Endothelial cell of umbilical vein (primary cell): Measurements from ENCODE around the gene BNC2. TPM values are rescaled to one million over a fixed set of nuclear protein-coding genes. Genes with fewer than 3 reads are reported as not detected.

Source experiments
- BruUV-seq: library from RNA; stranded (reverse); fragments of 400-500 nt; replicated peaks from 2 replicates; lab custom pipeline; 2021; lab: Mats Ljungman, UMichigan
- CTCF ChIA-PET: fragments of 300-600, 350-600 bp; sonication (Branson Sonifier 250); formaldehyde crosslinking; loops from one replicate; lab custom pipeline; 2021; ENCODE audit warnings: antibody characterized with exemption, inconsistent platforms; lab: Charles Lee
- POLR2A ChIA-PET: fragments of 300-600, 350-600 bp; sonication (Branson Sonifier 250); formaldehyde crosslinking; loops from one replicate; lab custom pipeline; 2021; ENCODE audit warnings: antibody characterized with exemption, inconsistent platforms; lab: Charles Lee
- DNase-seq: peaks from one replicate; pipeline ENCODE4 v3.0.0-alpha.2; 2011; ENCODE audit warnings: low read depth, low spot score
- FAIRE-seq: peaks from 2 replicates; lab custom pipeline; 2011; peaks lifted over from hg19 to GRCh38; lab: Jason Lieb, UNC
- H2AFZ ChIP-seq: 2 replicates; pipeline ENCODE4 v1.6.0; 2012; ENCODE audit warnings: low read depth, low read length, control low read depth, inconsistent platforms
- H3K27ac ChIP-seq: 2 replicates; pipeline ENCODE4 v1.5.1; 2011; ENCODE audit warnings: low read depth, mild to moderate bottlenecking, control low read depth, low read length, moderate library complexity; ENCODE audit not compliant: insufficient read depth
- H3K27me3 ChIP-seq, 2 experiments: 2 replicates each; pipeline versions ENCODE4 v1.6.0 to v1.6.1; 2011; ENCODE audit warnings: low read length in 2 of 2, mixed read lengths in 1 of 2; ENCODE audit not compliant: control insufficient read depth in 2 of 2, insufficient read depth in 2 of 2
- H3K36me3 ChIP-seq, 2 experiments: 2 replicates in 1 of 2; 3 replicates in 1 of 2; pipeline ENCODE4 v1.5.1; 2011; ENCODE audit warnings: low read length in 2 of 2, mild to moderate bottlenecking in 1 of 2, moderate library complexity in 1 of 2; ENCODE audit not compliant: control insufficient read depth in 2 of 2, insufficient read depth in 2 of 2; ENCODE audit errors: extremely low read depth in 1 of 2
- H3K4me1 ChIP-seq: 3 replicates; pipeline ENCODE4 v1.5.1; 2011; ENCODE audit warnings: mild to moderate bottlenecking, low read length; ENCODE audit not compliant: control insufficient read depth, insufficient read depth; ENCODE audit errors: extremely low read depth
- H3K4me2 ChIP-seq: 2 replicates; pipeline ENCODE4 v1.6.1; 2011; ENCODE audit warnings: low read length, control low read depth, mixed read lengths; ENCODE audit not compliant: insufficient read depth
- H3K4me3 ChIP-seq, 3 experiments: fragments of 200-600 bp in 1 of 3; sonication (generic), shearing (Covaris generic) in 1 of 3; replicated peaks in 1 of 3; 2 replicates each; pipeline ENCODE4 v1.5.1; 2011 to 2016; ENCODE audit warnings: control low read depth in 3 of 3, low read length in 3 of 3, mild to moderate bottlenecking in 2 of 3, inconsistent platforms in 1 of 3, low read depth in 1 of 3, moderate library complexity in 1 of 3; ENCODE audit not compliant: insufficient read depth in 1 of 3
- H3K79me2 ChIP-seq: 2 replicates; pipeline ENCODE4 v1.6.0; 2012; ENCODE audit warnings: low read length, inconsistent platforms; ENCODE audit not compliant: control insufficient read depth, insufficient read depth
- H3K9ac ChIP-seq: replicated peaks from 2 replicates; pipeline ENCODE3; 2011; ENCODE audit warnings: low read length, control low read depth; ENCODE audit not compliant: insufficient read depth; ENCODE audit errors: extremely low read depth
- H3K9me1 ChIP-seq: replicated peaks from 3 replicates; pipeline ENCODE4 v1.6.0; 2011; ENCODE audit warnings: mild to moderate bottlenecking, low read length; ENCODE audit not compliant: control insufficient read depth, insufficient read depth; ENCODE audit errors: extremely low read depth
- H3K9me3 ChIP-seq: replicated peaks from 2 replicates; pipeline ENCODE4 v1.5.1; 2012; ENCODE audit warnings: low read length, inconsistent platforms; ENCODE audit not compliant: control insufficient read depth, insufficient read depth
- H4K20me1 ChIP-seq: replicated peaks from 2 replicates; pipeline ENCODE3; 2011; ENCODE audit warnings: mild to moderate bottlenecking, low read length; ENCODE audit not compliant: control insufficient read depth, insufficient read depth; ENCODE audit errors: extremely low read depth
- CTCF ChIP-seq, 2 donors: IDR thresholded peaks; 1 replicate in 1 of 2; 2 replicates in 1 of 2; pipeline ENCODE4 v1.5.1; 2011; ENCODE audit warnings: low read length in 2 of 2, mild to moderate bottlenecking in 2 of 2, moderate library complexity in 2 of 2, control low read depth in 1 of 2, inconsistent platforms in 1 of 2, low read depth in 1 of 2; ENCODE audit not compliant: insufficient read depth in 1 of 2; ENCODE audit errors: extremely low read depth in 1 of 2
- EZH2 ChIP-seq: IDR thresholded peaks from 2 replicates; pipeline ENCODE4 v1.6.1; 2012; ENCODE audit warnings: borderline replicate concordance, low read depth, mild to moderate bottlenecking, moderate library complexity, low read length, inconsistent platforms; ENCODE audit not compliant: severe bottlenecking
- FOS ChIP-seq: IDR thresholded peaks from 2 replicates; pipeline ENCODE4 v1.6.1; 2011; ENCODE audit warnings: mild to moderate bottlenecking, low read length, moderate library complexity, borderline replicate concordance; ENCODE audit not compliant: insufficient read depth
- GATA2 ChIP-seq: IDR thresholded peaks from 2 replicates; pipeline ENCODE4 v1.7.0; 2011; ENCODE audit warnings: low read depth, mild to moderate bottlenecking, moderate library complexity, mixed read lengths, low read length; ENCODE audit not compliant: insufficient read length, insufficient read depth
- JUN ChIP-seq: IDR thresholded peaks from 2 replicates; pipeline ENCODE4 v1.6.1; 2011; ENCODE audit warnings: borderline replicate concordance, low read depth; ENCODE audit not compliant: insufficient read length, insufficient read depth
- MAX ChIP-seq: IDR thresholded peaks from 2 replicates; pipeline ENCODE4 v1.6.1; 2011; ENCODE audit not compliant: insufficient read depth, insufficient read length
- MYC ChIP-seq: IDR thresholded peaks from one replicate; pipeline ENCODE4 v1.6.1; 2011; ENCODE audit warnings: mild to moderate bottlenecking, low read depth, low read length
- POLR2A ChIP-seq: IDR thresholded peaks from 2 replicates; pipeline ENCODE4 v1.6.1; 2012; ENCODE audit warnings: low read depth, mild to moderate bottlenecking, control low read depth, low read length
- POLR2AphosphoS5 ChIP-seq: IDR thresholded peaks from 2 replicates; pipeline ENCODE4 v1.6.1; 2012; ENCODE audit warnings: low read depth, mild to moderate bottlenecking, control low read depth, low read length, moderate library complexity; ENCODE audit not compliant: insufficient read depth
- dilution Hi-C: fragments of 300-500 bp; cut with MboI; formaldehyde crosslinking; loops from one replicate; pipeline ENCODE4 v1.15.0; 2019; ENCODE audit warnings: low sequenced_read_pairs; ENCODE audit not compliant: extremely low pct_ligation_motif_present
- intact Hi-C: fragments of 100-400 bp; cut with micrococcal nuclease; formaldehyde crosslinking; loops from one replicate; pipeline ENCODE4 v1.10.0; 2022
- polyA plus RNA-seq, 4 experiments: library from polyadenylated mRNA; depleted of rRNA in 3 of 4; stranded (reverse) in 3 of 4; unstranded in 1 of 4; fragments of >200 nt; gene quantifications; 2 replicates each; pipeline versions ENCODE4 v1.2.1 to v1.2.3, GENCODE V29; 2011 to 2012; ENCODE audit warnings: missing spikeins in 1 of 4
- total RNA-seq: library from RNA; stranded (reverse); gene quantifications from 2 replicates; pipeline ENCODE4 v1.2.3, GENCODE V29; 2021

Gene BNC2
- total and polyA plus RNA-seq, 2 donors (not counting 3 experiments of a cell fraction or from before 2014, with no cell fraction given) = 12.1 to 34.3 TPM

GRCh38 chr9:16469184-16469583, 401.3 kb downstream of the BNC2 start:
- H3K4me1 ChIP-seq = no peaks in the 10 kb centered on the region
- H3K9me3 ChIP-seq = no peaks in the 10 kb centered on the region
- H3K4me3 ChIP-seq = no peak overlapping the region
- intact Hi-C loops = no loop called here
- DNase-seq (no peak), FAIRE-seq (no peak)
- no peaks in the 10 kb centered on the region for H4K20me1 ChIP-seq
- H3K79me2 ChIP-seq = no peaks in the 10 kb centered on the region
- H3K9me1 ChIP-seq = no peaks in the 10 kb centered on the region
- H3K27ac ChIP-seq = no peak overlapping the region
- dilution Hi-C loops = no loop called here
- BruUV-seq = no TSS peak
- ChIA-PET CTCF (interaction anchor here (1.3 kb wide), 1 partner anchor 11 kb away, joined by 3 read pairs; no protein-coding TSS in a partner anchor), POLR2A (no interaction called here)
- H3K36me3 ChIP-seq = no peaks in the 10 kb centered on the region
- no peak for TF ChIP-seq MYC
- TF ChIP-seq FOS = no peak
- no peak for TF ChIP-seq POLR2A
- TF ChIP-seq POLR2AphosphoS5 = no peak
- no peak for TF ChIP-seq EZH2
- TF ChIP-seq MAX = no peak
- TF ChIP-seq CTCF (IDR thresholded peaks at IDR 0.05; ENCODE audit: extremely low read depth in 1 of 2, insufficient read depth in 1 of 2, low read depth in 1 of 2, low read length in 2 of 2) = no peak
- TF ChIP-seq JUN = no peak
- TF ChIP-seq GATA2 = no peak
- H3K9ac ChIP-seq = no peak overlapping the region
- no peaks in the 10 kb centered on the region for H3K27me3 ChIP-seq
- no peak overlapping the region for H2AFZ ChIP-seq
- H3K4me2 ChIP-seq = no peak overlapping the region
